ENCODE results near the gene TM7SF2.

DNA sequence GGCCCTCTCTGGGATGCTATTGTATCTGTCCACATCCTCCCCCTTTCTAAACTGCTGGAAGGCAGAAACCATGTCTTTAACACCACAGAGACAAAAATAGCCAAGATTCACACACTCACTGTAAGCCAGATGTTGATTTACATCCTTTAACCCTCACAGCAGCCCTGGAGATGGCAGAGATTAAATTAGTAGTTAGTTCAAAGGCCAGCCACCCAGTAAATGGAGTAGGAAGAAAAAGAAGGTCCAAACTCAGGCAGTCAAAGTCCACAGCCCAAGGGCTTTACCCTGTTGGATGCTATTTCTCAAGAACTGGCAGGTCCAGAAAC is 8.0 kb downstream of the TM7SF2 start:
- TF ChIP-seq EZH2 (IDR thresholded peaks at IDR 0.05; ENCODE audit: low read length), result no peak
- TF ChIP-seq, protein P1, sequence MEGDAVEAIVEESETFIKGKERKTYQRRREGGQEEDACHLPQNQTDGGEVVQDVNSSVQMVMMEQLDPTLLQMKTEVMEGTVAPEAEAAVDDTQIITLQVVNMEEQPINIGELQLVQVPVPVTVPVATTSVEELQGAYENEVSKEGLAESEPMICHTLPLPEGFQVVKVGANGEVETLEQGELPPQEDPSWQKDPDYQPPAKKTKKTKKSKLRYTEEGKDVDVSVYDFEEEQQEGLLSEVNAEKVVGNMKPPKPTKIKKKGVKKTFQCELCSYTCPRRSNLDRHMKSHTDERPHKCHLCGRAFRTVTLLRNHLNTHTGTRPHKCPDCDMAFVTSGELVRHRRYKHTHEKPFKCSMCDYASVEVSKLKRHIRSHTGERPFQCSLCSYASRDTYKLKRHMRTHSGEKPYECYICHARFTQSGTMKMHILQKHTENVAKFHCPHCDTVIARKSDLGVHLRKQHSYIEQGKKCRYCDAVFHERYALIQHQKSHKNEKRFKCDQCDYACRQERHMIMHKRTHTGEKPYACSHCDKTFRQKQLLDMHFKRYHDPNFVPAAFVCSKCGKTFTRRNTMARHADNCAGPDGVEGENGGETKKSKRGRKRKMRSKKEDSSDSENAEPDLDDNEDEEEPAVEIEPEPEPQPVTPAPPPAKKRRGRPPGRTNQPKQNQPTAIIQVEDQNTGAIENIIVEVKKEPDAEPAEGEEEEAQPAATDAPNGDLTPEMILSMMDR (optimal IDR thresholded peaks at IDR 0.05 in 1 of 3, IDR thresholded peaks at IDR 0.05 in 1 of 3, conservative IDR thresholded peaks at IDR 0.05 in 1 of 3; ENCODE audit: extremely low read depth in 1 of 3, insufficient read depth in 2 of 3, low read length in 3 of 3), result no peak
